Sigmoid colon (tissue), 4 donors: ENCODE results near the gene ANKLE1.

ENCODE experiments used
- POLR2AphosphoS5 ChIP-seq, 4 donors: sonication (generic); formaldehyde crosslinking; IDR thresholded peaks; one replicate each; pipeline ENCODE4 v1.6.1; 2017; ENCODE audit warnings: antibody characterized with exemption in 4 of 4
- TF ChIP-seq, protein P1 (sequence below), 4 experiments: fragments of 450-650 bp in 3 of 4; fragments of 200-600 bp in 1 of 4; IDR thresholded peaks; one replicate each; pipeline ENCODE4 v1.5.1; 2016 to 2019; ENCODE audit warnings: antibody characterized with exemption in 4 of 4, mild to moderate bottlenecking in 3 of 4, moderate library complexity in 2 of 4

DNA sequence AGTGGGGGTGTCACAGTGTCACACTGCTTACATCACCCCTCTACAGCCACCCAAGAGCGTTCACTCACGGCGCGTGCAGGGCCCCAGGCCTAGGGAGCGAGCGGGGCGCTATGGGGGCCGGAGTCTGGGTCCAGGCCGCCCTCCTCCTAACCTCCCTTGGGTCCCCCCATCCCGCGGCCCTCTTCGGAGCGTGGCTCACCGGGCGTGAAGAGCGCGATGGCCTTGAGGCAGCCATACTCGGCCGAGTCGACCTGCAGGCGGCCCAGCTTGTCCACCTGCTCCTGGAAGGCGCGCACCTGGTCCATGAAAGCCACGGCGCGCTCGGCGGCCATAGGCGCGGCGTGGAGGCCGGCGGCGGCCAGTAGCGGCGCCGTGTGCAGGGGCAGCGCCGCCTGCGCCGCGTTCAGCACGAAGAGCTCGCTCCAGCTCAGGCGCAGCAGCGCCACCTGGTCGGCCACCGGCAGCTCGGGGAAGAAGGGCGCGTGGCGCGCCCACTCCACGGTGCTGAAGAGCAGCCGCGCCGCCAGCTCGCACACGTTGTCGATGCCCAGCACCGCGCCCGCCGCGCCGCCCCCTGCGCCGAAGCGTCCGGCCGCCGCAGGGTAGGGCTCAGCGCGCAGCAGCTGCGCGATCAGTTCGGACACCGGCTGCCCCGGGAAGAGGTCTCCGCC lies 46.3 kb upstream of the ANKLE1 start:
- TF ChIP-seq, protein P1, sequence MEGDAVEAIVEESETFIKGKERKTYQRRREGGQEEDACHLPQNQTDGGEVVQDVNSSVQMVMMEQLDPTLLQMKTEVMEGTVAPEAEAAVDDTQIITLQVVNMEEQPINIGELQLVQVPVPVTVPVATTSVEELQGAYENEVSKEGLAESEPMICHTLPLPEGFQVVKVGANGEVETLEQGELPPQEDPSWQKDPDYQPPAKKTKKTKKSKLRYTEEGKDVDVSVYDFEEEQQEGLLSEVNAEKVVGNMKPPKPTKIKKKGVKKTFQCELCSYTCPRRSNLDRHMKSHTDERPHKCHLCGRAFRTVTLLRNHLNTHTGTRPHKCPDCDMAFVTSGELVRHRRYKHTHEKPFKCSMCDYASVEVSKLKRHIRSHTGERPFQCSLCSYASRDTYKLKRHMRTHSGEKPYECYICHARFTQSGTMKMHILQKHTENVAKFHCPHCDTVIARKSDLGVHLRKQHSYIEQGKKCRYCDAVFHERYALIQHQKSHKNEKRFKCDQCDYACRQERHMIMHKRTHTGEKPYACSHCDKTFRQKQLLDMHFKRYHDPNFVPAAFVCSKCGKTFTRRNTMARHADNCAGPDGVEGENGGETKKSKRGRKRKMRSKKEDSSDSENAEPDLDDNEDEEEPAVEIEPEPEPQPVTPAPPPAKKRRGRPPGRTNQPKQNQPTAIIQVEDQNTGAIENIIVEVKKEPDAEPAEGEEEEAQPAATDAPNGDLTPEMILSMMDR (IDR thresholded peaks at IDR 0.05), result peak in 2 of 4 experiments; percentile 15 to 52
- TF ChIP-seq POLR2AphosphoS5 (IDR thresholded peaks at IDR 0.05), result no peak
